OCI-LY7 (cell line): ENCODE data around the gene KRTAP5-5. TPM values are rescaled to one million over a fixed set of nuclear protein-coding genes. Genes with fewer than 3 reads are reported as not detected.

Experiments used
- BruUV-seq: library from RNA; stranded (reverse); fragments of 400-500 nt; replicated peaks from 2 replicates; lab custom pipeline; 2021; lab: Mats Ljungman, UMichigan
- CTCF ChIA-PET: fragments of 300-600 bp; sonication (Branson Sonifier 250); formaldehyde crosslinking; loops from one replicate; lab custom pipeline; 2022; ENCODE audit warnings: antibody characterized with exemption; ENCODE audit not compliant: unreplicated experiment; lab: Charles Lee
- POLR2A ChIA-PET: fragments of 300-600 bp; sonication (Branson Sonifier 250); formaldehyde crosslinking; loops from one replicate; lab custom pipeline; 2022; ENCODE audit warnings: antibody characterized with exemption; lab: Charles Lee
- DNase-seq: peaks from one replicate; pipeline ENCODE4 v3.0.0-alpha.2; 2015; ENCODE audit warnings: low spot score
- H2AFZ ChIP-seq: fragments of 200-600 bp; sonication (generic), shearing (Covaris generic); 2 replicates; pipeline ENCODE4 v1.6.1; 2014; ENCODE audit warnings: mild to moderate bottlenecking, antibody characterized with exemption, low read length, moderate library complexity
- H3K27ac ChIP-seq: fragments of 200-600 bp; sonication (generic); 2 replicates; pipeline ENCODE4 v1.5.1; 2014; ENCODE audit warnings: mixed run types, low read depth, mild to moderate bottlenecking, moderate library complexity, low read length, inconsistent platforms; ENCODE audit not compliant: poor library complexity, severe bottlenecking
- H3K36me3 ChIP-seq: fragments of 200-600 bp; sonication (generic); 2 replicates; pipeline ENCODE4 v1.6.1; 2014; ENCODE audit warnings: mild to moderate bottlenecking, antibody characterized with exemption, low read length, moderate library complexity, mixed read lengths; ENCODE audit not compliant: insufficient read depth
- H3K4me1 ChIP-seq: fragments of 200-600 bp; sonication (generic); 2 replicates; pipeline ENCODE4 v1.5.1; 2014; ENCODE audit warnings: mild to moderate bottlenecking, low read length; ENCODE audit not compliant: insufficient read depth, poor library complexity, severe bottlenecking
- H3K4me2 ChIP-seq: fragments of 200-600 bp; sonication (generic); 2 replicates; pipeline ENCODE4 v1.6.1; 2014; ENCODE audit warnings: mild to moderate bottlenecking, low read length
- H3K4me3 ChIP-seq: fragments of 200-600 bp; sonication (generic); 2 replicates; pipeline ENCODE4 v1.5.1; 2014; ENCODE audit warnings: mild to moderate bottlenecking, low read depth, low read length; ENCODE audit not compliant: poor library complexity, severe bottlenecking
- H3K79me2 ChIP-seq: fragments of 200-600 bp; sonication (generic); 2 replicates; pipeline ENCODE4 v1.6.1; 2016; ENCODE audit warnings: low read depth, mild to moderate bottlenecking, low read length, moderate library complexity, mixed read lengths; ENCODE audit not compliant: insufficient read depth
- H3K9me2 ChIP-seq: fragments of 200-600 bp; sonication (generic); 2 replicates; pipeline ENCODE4 v1.6.1; 2016; ENCODE audit warnings: mild to moderate bottlenecking, low read length, mixed read lengths; ENCODE audit not compliant: insufficient read depth
- H3K9me3 ChIP-seq: fragments of 200-600 bp; sonication (generic); 2 replicates; pipeline ENCODE4 v1.6.1; 2014; ENCODE audit warnings: mild to moderate bottlenecking, mixed run types, low read length, mixed read lengths
- H4K20me1 ChIP-seq: fragments of 200-600 bp; sonication (generic); 2 replicates; pipeline ENCODE4 v1.6.1; 2014; ENCODE audit warnings: mild to moderate bottlenecking, antibody characterized with exemption, low read length, moderate library complexity, mixed read lengths; ENCODE audit not compliant: insufficient read depth
- EZH2phosphoT487 ChIP-seq: fragments of 200-600 bp; sonication (generic); IDR thresholded peaks from 2 replicates; pipeline ENCODE4 v1.6.1; 2018; ENCODE audit warnings: low read depth, borderline replicate concordance, mild to moderate bottlenecking, mixed run types, antibody characterized with exemption, low read length, moderate library complexity, mixed read lengths
- intact Hi-C: fragments of 100-400 bp; cut with micrococcal nuclease; formaldehyde crosslinking; loops from one replicate; pipeline ENCODE4 v1.10.0; 2022; ENCODE audit not compliant: unreplicated experiment
- total RNA-seq, 2 experiments: library from RNA; depleted of rRNA in 1 of 2; stranded (reverse); fragments of >200 nt in 1 of 2; shearing (Covaris generic) in 1 of 2; gene quantifications; 2 replicates each; pipeline ENCODE4 v1.2.3, GENCODE V29; 2014 to 2022
- TF ChIP-seq, protein P1 (sequence below): fragments of 200-600 bp; sonication (generic); conservative IDR thresholded peaks from 2 replicates; pipeline ENCODE4 v1.5.1; 2014; ENCODE audit warnings: mild to moderate bottlenecking, antibody characterized with exemption, low read length, moderate library complexity, mixed read lengths

The KRTAP5-5 gene
- total RNA-seq, 2 experiments from 2014 or later, result not detected

DNA sequence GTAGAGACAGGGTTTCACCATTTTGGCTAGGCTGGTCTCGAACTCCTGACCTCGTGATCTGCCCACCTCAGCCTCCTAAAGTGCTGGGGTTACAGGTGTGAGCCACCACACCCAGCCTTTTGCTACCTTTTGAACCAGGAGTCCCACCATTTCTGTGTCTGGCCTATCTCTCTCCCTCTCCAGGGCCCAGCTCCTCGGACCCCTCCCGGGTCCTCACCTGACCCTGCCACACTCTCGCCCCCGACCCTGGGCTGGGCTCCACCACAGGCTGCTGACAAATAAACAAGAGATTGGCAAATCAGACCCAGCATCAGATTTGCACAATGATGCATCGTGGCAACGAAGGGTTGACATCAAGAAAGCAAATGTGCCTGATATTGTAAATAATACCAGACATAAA is 8.8 kb downstream of the KRTAP5-5 start:
- no peaks in the 10 kb centered on the region for H3K36me3 ChIP-seq
- intact Hi-C loops, result no loop called here
- no TSS peak for BruUV-seq
- H3K4me2 ChIP-seq, result no peak overlapping the region
- H3K9me2 ChIP-seq, result no peaks in the 10 kb centered on the region
- no peaks in the 10 kb centered on the region for H4K20me1 ChIP-seq
- no peak for TF ChIP-seq EZH2phosphoT487
- TF ChIP-seq, protein P1, sequence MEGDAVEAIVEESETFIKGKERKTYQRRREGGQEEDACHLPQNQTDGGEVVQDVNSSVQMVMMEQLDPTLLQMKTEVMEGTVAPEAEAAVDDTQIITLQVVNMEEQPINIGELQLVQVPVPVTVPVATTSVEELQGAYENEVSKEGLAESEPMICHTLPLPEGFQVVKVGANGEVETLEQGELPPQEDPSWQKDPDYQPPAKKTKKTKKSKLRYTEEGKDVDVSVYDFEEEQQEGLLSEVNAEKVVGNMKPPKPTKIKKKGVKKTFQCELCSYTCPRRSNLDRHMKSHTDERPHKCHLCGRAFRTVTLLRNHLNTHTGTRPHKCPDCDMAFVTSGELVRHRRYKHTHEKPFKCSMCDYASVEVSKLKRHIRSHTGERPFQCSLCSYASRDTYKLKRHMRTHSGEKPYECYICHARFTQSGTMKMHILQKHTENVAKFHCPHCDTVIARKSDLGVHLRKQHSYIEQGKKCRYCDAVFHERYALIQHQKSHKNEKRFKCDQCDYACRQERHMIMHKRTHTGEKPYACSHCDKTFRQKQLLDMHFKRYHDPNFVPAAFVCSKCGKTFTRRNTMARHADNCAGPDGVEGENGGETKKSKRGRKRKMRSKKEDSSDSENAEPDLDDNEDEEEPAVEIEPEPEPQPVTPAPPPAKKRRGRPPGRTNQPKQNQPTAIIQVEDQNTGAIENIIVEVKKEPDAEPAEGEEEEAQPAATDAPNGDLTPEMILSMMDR, result no peak
- no peak overlapping the region for H2AFZ ChIP-seq
- no peak for DNase-seq
- H3K79me2 ChIP-seq, result no peaks in the 10 kb centered on the region
- H3K27ac ChIP-seq, result no peak overlapping the region
- no peak overlapping the region for H3K4me3 ChIP-seq
- POLR2A ChIA-PET, result no interaction called here
- CTCF ChIA-PET, result no interaction called here
- no peaks in the 10 kb centered on the region for H3K4me1 ChIP-seq
- H3K9me3 ChIP-seq, result no peaks in the 10 kb centered on the region

DNA sequence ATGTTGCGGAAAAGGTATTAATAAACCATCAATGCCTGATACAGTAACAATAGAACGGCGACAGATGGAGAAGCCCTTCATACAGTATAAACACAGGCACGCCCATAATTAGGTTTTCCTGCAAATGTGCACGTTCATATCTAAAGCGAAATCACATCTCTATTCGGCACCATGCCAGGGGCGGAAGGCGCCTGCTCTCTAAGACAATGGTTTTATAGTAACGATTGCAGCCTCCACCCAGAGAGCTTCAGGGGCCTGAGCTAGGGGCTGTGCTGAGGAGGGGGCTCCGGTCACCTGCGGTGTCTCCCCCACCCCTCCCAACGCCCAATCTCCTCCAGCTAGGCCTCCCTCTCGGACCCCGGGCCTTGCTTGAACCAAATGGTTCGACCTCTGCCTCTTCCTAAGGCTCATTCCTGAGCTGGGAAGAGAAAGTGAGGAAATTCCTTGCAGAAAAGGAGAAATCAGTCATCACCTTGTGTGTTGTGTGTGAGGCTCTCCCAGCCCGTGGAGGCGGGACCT is 9.6 kb downstream of the KRTAP5-5 start:
- H3K9me3 ChIP-seq, result no peaks in the 10 kb centered on the region
- no peak overlapping the region for H3K27ac ChIP-seq
- H3K4me3 ChIP-seq, result no peak overlapping the region
- no peak overlapping the region for H2AFZ ChIP-seq
- intact Hi-C loops, result no loop called here
- H3K36me3 ChIP-seq, result no peaks in the 10 kb centered on the region
- no peak overlapping the region for H3K4me2 ChIP-seq
- CTCF ChIA-PET, result no interaction called here
- no peak for TF ChIP-seq EZH2phosphoT487
- TF ChIP-seq, protein P1, result no peak
- DNase-seq, result no peak
- H3K4me1 ChIP-seq, result no peaks in the 10 kb centered on the region
- H4K20me1 ChIP-seq, result no peaks in the 10 kb centered on the region
- POLR2A ChIA-PET, result no interaction called here
- H3K9me2 ChIP-seq, result no peaks in the 10 kb centered on the region
- H3K79me2 ChIP-seq, result no peaks in the 10 kb centered on the region
- BruUV-seq, result no TSS peak

DNA sequence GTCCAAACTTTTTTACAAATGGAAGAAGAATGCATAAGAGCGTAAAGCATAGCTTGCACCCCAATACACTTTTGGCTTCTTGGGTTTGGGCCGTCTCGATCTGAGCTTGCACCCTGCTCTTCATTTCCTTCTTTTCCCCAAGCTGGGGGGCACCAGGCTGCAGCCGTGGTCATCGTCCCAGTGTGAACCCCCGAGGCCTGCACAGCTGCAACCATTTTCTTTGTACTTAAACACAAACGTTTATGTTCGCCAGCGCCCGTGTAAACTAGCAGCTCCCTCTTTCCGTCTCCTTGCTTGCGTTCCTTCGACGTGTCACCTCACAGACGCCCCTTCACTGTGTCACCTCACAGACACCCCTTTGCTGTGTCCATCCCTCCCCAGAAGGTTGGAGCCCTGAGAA is 10.1 kb downstream of the KRTAP5-5 start:
- intact Hi-C loops, result no loop called here
- ChIA-PET POLR2A (no interaction called here), CTCF (no interaction called here)
- DNase-seq, result no peak
- Histone ChIP-seq H3K9me3 (no peaks in the 10 kb centered on the region), H2AFZ (no peak overlapping the region), H3K79me2 (no peaks in the 10 kb centered on the region), H3K4me3 (no peak overlapping the region), H3K9me2 (no peaks in the 10 kb centered on the region), H3K27ac (no peak overlapping the region), H3K4me1 (no peaks in the 10 kb centered on the region), H4K20me1 (no peaks in the 10 kb centered on the region), H3K36me3 (no peaks in the 10 kb centered on the region), H3K4me2 (no peak overlapping the region)
- BruUV-seq, result no TSS peak
- TF ChIP-seq EZH2phosphoT487, result no peak
- TF ChIP-seq, protein P1, result no peak
